ENCODE measurements around the gene SH3RF2. TPM values are rescaled to one million over a fixed set of nuclear protein-coding genes. Genes with fewer than 3 reads are reported as not detected.

SH3RF2 gene
- total and polyA plus RNA-seq, 9 donors, result 0.30 to 6.5 (median 0.81) TPM

DNA sequence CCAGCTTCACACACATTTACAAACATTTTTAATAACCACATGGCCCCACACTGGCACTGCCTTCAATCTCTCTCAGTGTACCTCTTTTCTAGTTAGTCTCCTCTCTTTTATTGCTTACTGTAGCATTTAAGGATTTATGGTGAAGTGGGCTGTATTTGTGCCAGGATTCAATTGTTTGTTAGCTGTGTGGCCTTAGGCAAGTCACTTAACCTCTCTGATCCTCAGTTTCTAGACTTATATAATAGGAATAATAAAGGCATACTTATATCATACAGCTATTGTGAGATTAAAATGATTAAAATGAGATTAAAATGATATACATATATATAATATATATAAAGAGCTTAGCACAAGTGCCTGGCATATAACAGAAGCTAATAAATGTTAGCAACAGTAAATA lies 6.4 kb downstream of the SH3RF2 start:
- Histone ChIP-seq H3K4me3 (no peak overlapping the region), H3K9me3 (no peaks in the 10 kb centered on the region), H3K4me1 (ENCODE audit: insufficient read depth) (no peaks in the 10 kb centered on the region), H3K36me3 (no peaks in the 10 kb centered on the region), H3K27ac (no peak overlapping the region), H3K27me3 (no peaks in the 10 kb centered on the region)
- intact Hi-C loops (cut with DNase I), result no loop called here
- no peak for TF ChIP-seq POLR2A (IDR thresholded peaks at IDR 0.05)
- TF ChIP-seq EP300 (IDR thresholded peaks at IDR 0.05), result no peak
- no peak for TF ChIP-seq CTCF (IDR thresholded peaks at IDR 0.05)
- DNase-seq, result no peak

DNA sequence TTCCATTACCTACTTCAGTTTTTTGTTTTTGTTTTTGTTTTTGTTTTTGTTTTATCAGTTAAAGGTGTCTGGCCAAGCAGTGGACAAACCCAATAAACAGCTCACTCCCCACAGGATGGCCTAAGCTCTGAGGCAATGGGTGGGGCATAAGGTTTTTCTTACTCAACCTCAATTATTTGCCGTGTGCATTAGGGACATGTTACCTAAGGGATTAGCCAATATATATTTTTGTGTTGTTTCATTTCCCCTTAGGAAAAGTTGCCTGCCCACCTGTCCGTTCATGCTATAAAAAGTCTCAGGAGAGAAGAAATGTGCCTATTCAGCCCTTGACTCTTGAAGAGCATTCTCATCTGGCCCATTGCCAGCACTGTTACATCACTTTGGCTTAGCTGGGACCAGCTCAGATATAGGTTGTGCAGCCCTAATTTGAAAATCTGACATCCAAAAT lies 7.3 kb downstream of the SH3RF2 start:
- Histone ChIP-seq H3K9me3 (no peaks in the 10 kb centered on the region), H3K4me1 (ENCODE audit: insufficient read depth) (no peaks in the 10 kb centered on the region), H3K27me3 (no peaks in the 10 kb centered on the region), H3K4me3 (no peak overlapping the region), H3K36me3 (no peaks in the 10 kb centered on the region), H3K27ac (no peak overlapping the region)
- TF ChIP-seq CTCF (IDR thresholded peaks at IDR 0.05) (no peak), POLR2A (IDR thresholded peaks at IDR 0.05) (no peak), EP300 (IDR thresholded peaks at IDR 0.05) (no peak)
- DNase-seq, result no peak
- intact Hi-C loops (cut with DNase I), result no loop called here
- WGBS, 3 donors, result 72 to 85% (median 80%) methylated on average over 2 of the region's 2 CpGs

DNA sequence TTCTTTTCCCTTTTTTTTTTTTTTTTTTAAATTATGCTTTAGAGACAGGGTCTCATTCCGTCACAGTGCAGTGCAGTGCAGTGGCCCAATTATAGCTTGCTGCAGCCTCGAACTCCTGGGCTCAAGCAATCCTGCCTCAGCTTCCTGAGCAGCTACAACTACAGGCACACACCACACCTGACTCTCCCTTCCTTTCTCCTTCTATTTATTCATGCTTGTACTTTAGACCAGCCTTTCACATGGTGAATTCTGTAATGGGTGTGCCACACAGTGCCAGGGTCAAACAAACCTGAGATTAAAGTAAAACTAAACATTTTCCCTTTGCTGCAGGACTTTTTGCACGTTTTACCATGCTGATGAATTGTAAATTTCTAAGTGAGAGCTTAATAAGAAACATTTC lies 8.0 kb downstream of the SH3RF2 start:
- Histone ChIP-seq H3K4me1 (ENCODE audit: insufficient read depth) (no peaks in the 10 kb centered on the region), H3K27ac (no peak overlapping the region), H3K4me3 (no peak overlapping the region), H3K27me3 (no peaks in the 10 kb centered on the region), H3K9me3 (no peaks in the 10 kb centered on the region), H3K36me3 (no peaks in the 10 kb centered on the region)
- intact Hi-C loops (cut with DNase I), result no loop called here
- no peak for TF ChIP-seq POLR2A (IDR thresholded peaks at IDR 0.05)
- no peak for TF ChIP-seq EP300 (IDR thresholded peaks at IDR 0.05)
- TF ChIP-seq CTCF (IDR thresholded peaks at IDR 0.05), result no peak
- WGBS, 3 donors, result 68 to 82% (median 81%) methylated on average over 3 of the region's 3 CpGs
- DNase-seq, result no peak

DNA sequence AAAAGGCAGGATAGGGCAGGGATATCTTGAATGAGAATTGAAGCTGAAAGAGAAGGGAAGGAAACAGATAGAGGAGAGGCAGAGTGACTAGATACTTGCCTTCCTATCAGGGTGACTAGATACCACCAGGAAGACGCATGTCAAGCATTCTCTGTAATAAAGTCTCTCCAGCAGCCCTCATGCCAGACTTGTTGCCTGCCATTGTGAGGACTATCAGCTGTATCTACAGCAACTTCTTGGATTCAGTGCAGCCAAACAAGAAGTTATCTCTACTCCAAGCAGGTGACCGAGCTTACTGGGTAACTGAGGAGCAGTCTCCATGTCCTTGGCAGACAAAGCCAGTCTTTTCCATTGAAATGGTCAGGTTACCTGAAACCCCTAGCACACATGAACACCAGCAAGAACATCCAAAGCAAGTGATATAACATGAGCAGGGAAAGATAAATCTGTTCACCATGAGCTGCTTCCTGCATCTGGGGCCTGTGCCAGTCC lies 9.3 kb downstream of the SH3RF2 start:
- no peak for DNase-seq
- no peaks in the 10 kb centered on the region for H3K27me3 ChIP-seq
- intact Hi-C loops (cut with DNase I), result no loop called here
- 75 to 82% (median 76%) methylated on average over 2 of the region's 2 CpGs for WGBS, 3 donors
- no peak overlapping the region for H3K27ac ChIP-seq
- H3K4me3 ChIP-seq, result no peak overlapping the region
- no peaks in the 10 kb centered on the region for H3K36me3 ChIP-seq
- H3K9me3 ChIP-seq, result no peaks in the 10 kb centered on the region
- TF ChIP-seq EP300 (IDR thresholded peaks at IDR 0.05), result no peak
- TF ChIP-seq POLR2A (IDR thresholded peaks at IDR 0.05), result no peak
- TF ChIP-seq CTCF (IDR thresholded peaks at IDR 0.05), result no peak
- H3K4me1 ChIP-seq (ENCODE audit: insufficient read depth), result no peaks in the 10 kb centered on the region

Data from ovary (tissue), 9 donors.